Caki2 (cell line): ENCODE data around the gene C4orf54. TPM values are rescaled to one million over a fixed set of nuclear protein-coding genes. Genes with fewer than 3 reads are reported as not detected.
A peak's percentile ranks its signal among the peaks of the same experiment; 100 is the strongest.

Source experiments
- DNase-seq: peaks from one replicate; pipeline ENCODE4 v3.0.0-alpha.2; 2015; ENCODE audit warnings: low read depth
- in situ Hi-C: cut with HindIII; loops from 2 replicates; pipeline ENCODE4 v1.10.0; 2016; ENCODE audit warnings: low sequenced_read_pairs, low pct_unique_long_range_greater_than_20kb, mixed read lengths
- total RNA-seq: library from RNA; depleted of rRNA; stranded (reverse); fragments of >200 nt; shearing (Covaris generic); gene quantifications from 2 replicates; pipeline ENCODE4 v1.2.3, GENCODE V29; 2014; ENCODE audit warnings: low replicate concordance; rRNA removed

The C4orf54 gene
- total RNA-seq, 1 experiment from 2014 or later = not detected

DNA sequence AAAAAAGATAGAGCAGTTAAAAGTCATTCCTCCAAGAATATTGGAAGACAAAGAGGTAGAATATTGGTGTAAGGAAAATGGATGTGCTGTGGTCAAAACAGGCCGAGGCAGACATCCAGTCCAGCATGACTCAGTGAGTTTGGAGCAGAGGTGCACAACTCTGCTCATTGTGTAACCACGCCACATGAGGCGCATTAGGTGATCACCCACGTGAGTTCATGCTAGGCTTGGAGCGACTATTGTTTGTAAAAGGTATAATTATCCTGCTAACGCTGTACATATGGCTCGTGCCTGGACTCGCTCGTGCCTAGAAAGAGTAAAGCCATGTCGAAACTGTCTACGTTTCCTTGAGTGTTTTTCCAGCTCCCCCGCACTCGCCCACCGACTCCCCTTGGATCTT, 23.9 kb downstream of the C4orf54 start:
- in situ Hi-C loops = no loop called here
- DNase-seq = no peak

DNA sequence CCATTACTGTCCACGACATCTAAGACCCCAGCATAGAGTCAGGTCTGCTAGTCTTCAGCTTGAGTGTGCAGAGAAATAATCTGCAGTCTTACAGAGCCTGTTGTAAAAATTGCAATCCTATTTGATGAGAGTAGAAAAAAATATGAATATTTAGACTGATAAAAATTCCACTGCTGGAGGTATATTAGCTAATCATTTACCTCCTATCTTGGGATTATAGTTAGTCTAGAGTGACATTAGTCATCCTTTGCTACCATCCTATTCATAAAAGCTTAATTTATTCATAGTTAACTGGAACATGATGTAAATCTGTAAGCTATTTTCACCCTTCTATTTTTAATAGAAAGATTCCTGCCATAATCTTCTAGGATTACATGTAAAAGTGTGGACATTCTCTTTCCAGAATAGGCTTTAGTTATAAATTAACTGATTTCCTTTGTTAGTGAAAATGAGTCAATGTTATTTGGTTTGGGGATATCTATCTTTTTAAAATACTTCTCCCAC, 26.7 kb downstream of the C4orf54 start:
- in situ Hi-C loops = no loop called here
- DNase-seq = peak; percentile 29

DNA sequence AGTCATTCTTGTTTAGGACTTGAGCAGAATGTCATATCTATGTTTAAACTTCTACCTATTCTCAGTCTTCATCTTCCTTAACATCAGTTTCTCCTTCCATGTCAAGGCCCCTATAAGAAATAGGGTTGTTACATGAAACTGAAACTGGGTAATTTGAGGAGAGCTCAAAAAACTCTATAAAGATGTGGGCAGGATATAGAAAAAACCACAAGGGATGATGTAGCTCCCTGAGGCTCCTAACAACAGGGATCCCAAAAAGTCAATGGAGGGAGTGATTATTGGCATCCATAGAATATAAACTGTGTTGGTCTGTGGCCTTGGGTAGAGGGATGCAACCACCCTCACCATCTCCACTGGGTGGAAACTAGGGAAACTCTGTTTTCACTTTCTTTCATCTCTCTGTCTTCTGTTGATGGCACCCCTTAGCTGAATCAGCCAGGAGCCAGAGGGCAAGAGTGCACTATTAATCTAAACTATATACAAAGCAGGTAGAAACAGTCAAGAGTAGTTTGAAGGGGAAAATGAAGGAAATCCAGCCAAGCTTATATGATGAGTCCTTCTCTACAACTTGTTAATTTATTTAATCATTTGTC, 27.6 kb downstream of the C4orf54 start:
- in situ Hi-C loops = no loop called here
- no peak for DNase-seq

DNA sequence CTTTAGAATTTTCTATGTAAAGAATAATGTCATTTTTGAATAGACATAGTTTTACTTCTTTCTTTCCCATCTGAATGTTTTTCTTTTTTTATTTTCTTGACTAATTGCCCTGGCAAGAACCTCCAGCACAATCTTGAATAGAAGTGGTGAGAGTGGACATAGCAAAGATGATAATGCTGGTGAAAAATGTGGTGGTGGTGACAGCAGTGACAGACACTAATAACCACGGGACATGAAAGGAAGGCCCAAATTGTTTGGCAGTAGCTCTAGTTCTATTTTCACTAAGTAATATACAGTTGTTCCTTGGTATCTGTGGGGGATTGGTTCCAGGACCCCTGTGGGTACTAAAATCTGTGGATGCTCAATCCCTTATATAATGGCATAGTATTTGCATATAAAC, 29.6 kb downstream of the C4orf54 start:
- DNase-seq = no peak
- in situ Hi-C loops = no loop called here

DNA sequence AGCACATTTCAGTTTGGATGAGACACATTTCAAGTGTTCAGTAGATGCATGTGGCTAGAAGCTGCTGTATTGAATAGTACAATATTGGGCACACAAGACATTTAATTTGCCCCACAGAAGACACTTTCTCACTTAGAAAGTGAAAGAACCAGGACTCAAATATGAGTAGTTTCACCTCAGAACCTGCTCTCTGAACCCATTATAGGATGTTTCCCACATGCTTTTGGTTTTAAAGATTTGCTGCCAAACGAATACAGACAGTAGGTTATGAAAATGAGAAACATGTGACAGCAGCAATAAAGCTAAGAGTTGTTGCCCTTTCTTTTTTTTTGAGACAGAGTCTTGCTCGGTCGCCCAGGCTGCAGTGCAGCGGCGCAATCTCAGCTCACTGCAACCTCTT, 32.3 kb downstream of the C4orf54 start:
- in situ Hi-C loops = no loop called here
- no peak for DNase-seq

DNA sequence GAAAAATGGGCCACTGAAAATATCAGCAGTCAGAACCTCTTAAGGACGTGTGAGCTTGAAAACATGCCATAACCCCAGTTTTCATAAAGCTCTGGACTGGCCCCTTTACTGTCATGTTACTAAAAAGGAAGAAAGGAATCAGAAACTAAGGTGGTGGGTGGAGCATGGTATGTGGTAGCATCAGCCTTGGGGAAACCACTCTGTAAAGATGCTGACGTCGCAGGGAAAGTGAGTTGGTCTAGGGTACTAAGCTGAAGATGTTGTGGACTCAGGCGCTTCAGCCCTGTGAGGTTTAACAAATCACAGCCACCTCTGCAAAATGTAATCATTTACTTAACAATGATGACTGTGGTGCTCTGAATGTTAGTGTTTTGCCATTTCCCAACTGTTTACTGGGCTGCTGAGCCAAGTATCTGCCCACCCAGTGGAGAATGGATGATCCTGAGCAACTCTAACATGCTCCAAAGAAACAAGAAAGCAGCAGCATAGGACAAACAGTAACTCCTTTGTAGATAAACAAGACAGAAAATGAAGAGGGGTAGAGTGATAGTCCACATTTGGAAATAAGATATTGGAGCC, 33.4 kb downstream of the C4orf54 start:
- in situ Hi-C loops = no loop called here
- no peak for DNase-seq

DNA sequence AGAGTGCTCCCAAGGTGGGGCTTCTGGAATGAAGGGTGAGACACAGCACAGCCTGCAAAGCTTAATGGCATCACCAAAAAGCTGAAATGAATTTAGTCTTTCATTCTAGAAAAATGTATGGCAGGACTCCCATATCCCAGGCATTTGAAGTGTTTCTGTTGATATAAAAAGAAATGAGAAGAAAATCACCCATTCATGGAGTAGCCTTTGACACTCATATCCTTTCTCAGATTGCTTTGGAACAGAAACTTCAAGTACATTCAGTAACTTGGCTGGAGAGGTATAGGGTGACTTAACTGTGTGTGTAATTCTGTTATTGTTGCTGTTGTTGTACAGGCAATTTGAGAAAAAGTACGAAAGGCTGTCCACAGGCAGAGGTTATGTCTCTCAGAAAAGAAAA, 35.3 kb downstream of the C4orf54 start:
- in situ Hi-C loops = no loop called here
- DNase-seq = no peak

DNA sequence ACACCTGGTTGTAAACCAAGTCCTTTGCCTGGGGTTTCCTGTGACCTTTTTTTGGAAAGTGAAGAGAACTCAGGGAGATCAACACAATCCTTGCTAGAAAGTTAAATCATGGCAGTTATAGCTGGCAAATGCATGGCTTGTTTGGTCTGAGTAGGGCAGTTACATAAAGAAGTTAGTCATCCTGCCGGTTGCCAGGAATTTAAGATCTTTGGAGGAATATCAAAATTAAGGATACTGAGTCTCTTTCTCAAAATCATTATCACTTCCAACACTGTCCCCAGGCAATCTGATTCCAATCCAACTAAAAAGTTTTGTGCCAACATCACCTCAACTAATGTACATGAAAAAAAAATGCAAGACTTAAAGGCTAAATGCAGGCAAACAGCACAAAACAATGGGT, 40.3 kb downstream of the C4orf54 start:
- in situ Hi-C loops = no loop called here
- DNase-seq = no peak

DNA sequence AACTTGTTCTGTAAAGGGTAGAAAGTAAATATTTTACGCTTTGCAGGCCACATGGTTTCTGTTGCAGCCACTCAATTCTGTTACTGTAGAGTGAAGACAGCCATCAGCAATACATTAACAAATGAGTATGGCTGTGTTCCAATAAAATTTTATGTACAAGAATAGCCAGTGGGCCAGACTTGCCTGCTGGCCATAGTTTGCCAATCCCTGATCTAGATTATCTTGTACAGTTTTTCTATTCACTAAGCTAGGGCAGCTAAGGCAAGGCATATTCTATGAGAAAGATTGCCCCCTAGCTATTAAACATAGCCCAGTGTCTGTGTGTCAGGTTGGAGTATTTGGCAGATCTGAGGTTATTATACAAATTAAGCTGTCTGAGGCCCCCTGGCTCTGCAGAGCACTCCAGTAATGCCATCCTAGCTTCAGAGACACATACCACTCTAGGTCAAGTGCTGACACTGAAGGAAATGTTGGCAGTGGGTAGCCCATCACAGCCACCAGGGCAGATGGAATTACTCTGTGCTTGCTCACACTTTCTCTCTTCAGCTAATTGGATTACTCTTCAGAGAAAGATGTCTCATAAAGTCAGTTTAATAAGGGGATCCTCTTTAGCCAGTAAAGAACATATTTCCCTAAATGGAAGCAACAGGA, 42.3 kb downstream of the C4orf54 start:
- DNase-seq = no peak
- in situ Hi-C loops = no loop called here

DNA sequence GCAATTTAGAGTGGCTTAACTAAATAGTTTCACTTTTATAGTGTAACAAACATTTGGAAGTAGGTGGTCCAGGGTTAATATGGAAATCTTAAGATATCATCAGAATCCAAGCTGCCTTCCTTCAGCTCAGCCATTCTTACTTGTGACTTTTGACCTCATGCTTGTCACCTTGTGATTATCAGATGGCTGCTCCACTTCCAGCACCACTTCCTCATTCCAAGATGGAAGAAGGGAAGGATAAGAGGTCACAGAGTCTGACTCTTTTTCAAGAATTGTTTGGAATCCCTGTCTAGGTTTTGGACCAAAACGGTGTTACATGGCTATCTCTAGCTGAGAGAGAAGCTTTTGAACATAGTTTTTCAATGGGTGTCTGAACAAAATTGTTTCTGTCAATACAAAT, 43.1 kb downstream of the C4orf54 start:
- no peak for DNase-seq
- in situ Hi-C loops = no loop called here

DNA sequence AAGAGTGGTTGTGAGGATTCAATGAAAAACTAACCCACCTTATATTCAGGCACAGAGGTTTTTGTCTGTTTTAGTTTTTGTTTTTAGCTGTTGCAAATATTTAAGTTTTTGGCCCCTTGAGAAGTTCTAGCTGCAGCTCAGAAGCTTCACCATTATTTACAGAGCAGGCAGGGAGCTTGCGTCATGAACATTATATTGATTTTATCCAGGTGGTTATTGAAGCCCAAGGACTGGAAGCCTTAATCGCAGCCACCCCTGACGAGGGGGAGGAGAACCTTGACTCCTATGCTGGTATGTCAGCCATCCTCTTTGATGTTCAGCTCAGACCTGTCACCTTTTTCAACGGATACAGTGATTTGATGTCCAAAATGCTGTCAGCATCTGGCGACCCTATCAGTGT, 44.9 kb downstream of the C4orf54 start:
- in situ Hi-C loops = no loop called here
- no peak for DNase-seq

DNA sequence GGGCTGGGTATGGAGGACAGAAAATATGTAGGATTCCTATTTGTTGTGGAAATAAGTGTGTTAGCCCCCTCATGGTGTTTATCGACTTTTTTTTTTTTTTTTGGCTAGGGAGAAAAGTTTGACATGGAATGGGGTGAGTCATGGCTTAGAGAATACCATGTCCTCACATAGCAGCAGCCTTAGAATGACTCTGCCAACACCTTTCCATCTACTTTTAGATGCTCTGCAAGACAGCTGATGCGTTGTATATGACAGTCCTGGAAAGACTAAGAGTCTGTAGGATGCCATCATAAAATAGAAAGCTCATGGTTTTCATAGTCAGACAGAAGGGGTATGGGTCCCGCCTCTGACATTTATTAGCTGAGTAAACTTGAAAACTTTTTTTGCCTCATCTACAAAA, 45.3 kb downstream of the C4orf54 start:
- in situ Hi-C loops = no loop called here
- no peak for DNase-seq

DNA sequence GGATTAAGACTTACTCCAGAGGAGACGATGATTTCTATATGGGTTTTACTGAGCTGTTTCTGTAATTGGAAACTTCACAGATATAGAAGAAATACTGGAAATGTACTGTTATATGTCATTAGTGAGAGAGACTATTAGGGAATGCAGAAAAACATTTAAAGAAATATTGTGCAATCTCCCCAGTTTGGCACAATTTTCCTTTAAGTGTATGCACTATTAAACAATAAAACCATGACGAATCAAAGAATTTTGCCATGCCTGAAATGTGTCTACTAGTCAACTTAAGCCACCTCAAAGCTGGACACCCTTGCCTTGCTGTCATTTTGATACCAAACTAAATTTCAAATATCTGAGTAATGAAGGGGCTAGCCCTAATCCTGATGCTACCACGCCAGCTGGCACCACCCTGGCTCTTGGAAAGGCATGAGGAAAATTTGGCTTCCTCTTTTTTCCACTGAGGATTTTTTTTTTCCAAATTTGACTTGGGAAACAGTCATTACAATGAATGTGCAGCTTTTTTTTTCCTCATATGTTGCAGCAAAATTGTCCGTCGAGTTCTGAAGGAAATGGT, 46.9 kb downstream of the C4orf54 start:
- DNase-seq = no peak
- in situ Hi-C loops = no loop called here

DNA sequence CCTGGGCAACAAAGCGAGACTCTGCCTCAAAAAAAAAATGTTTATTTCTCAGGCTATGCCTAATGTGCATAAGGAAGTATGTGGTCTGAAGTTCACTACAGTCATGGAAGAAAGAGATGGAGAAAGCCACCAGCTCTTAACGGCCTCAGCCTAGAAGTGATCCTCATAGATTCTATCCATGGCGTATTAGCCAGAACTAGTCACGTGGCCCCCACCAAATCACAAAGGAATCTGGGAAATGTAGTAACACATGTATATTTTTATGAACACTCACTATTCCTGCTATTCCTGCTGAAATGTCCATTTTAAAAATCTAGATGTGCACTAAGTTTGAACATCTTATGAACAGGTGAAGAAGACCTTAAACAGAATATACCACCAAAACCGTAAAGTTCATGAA, 49.2 kb downstream of the C4orf54 start:
- DNase-seq = no peak
- in situ Hi-C loops = no loop called here

Other genes starting within 250 kb of the C4orf54 start
- not detected in 2 replicates for gene ADH7, start 222.5 kb downstream of the C4orf54 start, total RNA-seq
- gene C4orf17, start 146.8 kb downstream of the C4orf54 start, total RNA-seq = not detected in 2 replicates
- gene TRMT10A, start 93.8 kb downstream of the C4orf54 start, total RNA-seq = 7.6 and 16.6 TPM in 2 replicates
- gene MTTP, start 83.0 kb downstream of the C4orf54 start, total RNA-seq = 0.07 and 12.4 TPM in 2 replicates
- not detected in 2 replicates for gene DAPP1, start 159.0 kb upstream of the C4orf54 start, total RNA-seq
- 25.2 and 37.4 TPM in 2 replicates for gene LAMTOR3, start 236.6 kb upstream of the C4orf54 start, total RNA-seq